PC-3 (cell line): ENCODE results near the gene PHLDA3. TPM values are rescaled to one million over a fixed set of nuclear protein-coding genes. Genes with fewer than 3 reads are reported as not detected.

Experiments
- ATAC-seq: fragments of 200-7000 bp; cut with Tn5 transposase; 2 replicates; pipeline ENCODE4 v1.9.1; 2020; ENCODE audit warnings: mild to moderate bottlenecking, moderate library complexity
- BruUV-seq: library from RNA; stranded (reverse); fragments of 400-500 nt; replicated peaks from 2 replicates; lab custom pipeline; 2021; lab: Mats Ljungman, UMichigan
- CTCF ChIA-PET: fragments of 300-600 bp; sonication (Branson Sonifier 250); formaldehyde crosslinking; loops from one replicate; lab custom pipeline; 2022; ENCODE audit warnings: antibody characterized with exemption; lab: Charles Lee
- POLR2A ChIA-PET: fragments of 300-600 bp; sonication (Branson Sonifier 250); formaldehyde crosslinking; loops from one replicate; lab custom pipeline; 2022; ENCODE audit warnings: antibody characterized with exemption; ENCODE audit not compliant: unreplicated experiment; lab: Charles Lee
- DNase-seq: peaks from one replicate; pipeline ENCODE4 v3.0.0-alpha.2; 2015
- H2AFZ ChIP-seq: fragments of 300-600 bp; sonication (generic); 2 replicates; pipeline ENCODE4 v1.6.0; 2016; ENCODE audit warnings: antibody characterized with exemption, low read length
- H3F3A ChIP-seq: fragments of 300-600 bp; sonication (generic); one replicate; pipeline ENCODE4 v1.6.0; 2017; ENCODE audit warnings: antibody characterized with exemption, low read length, control low read depth, mild to moderate bottlenecking; ENCODE audit not compliant: unreplicated experiment
- H3K27ac ChIP-seq: fragments of 300-600 bp; sonication (generic); 2 replicates; pipeline ENCODE4 v1.5.1; 2016; ENCODE audit warnings: mild to moderate bottlenecking, low read length
- H3K27me3 ChIP-seq: fragments of 300-600 bp; sonication (generic); 2 replicates; pipeline ENCODE4 v1.6.1; 2016; ENCODE audit warnings: low read length, mixed read lengths
- H3K36me3 ChIP-seq: fragments of 300-600 bp; sonication (generic); 2 replicates; pipeline ENCODE4 v1.6.1; 2016; ENCODE audit warnings: low read depth, mixed run types, low read length, mixed read lengths
- H3K4me1 ChIP-seq: fragments of 300-600 bp; sonication (generic); 2 replicates; pipeline ENCODE4 v1.5.1; 2016; ENCODE audit warnings: low read length; ENCODE audit not compliant: insufficient read depth
- H3K4me2 ChIP-seq: fragments of 300-600 bp; sonication (generic); 2 replicates; pipeline ENCODE4 v1.6.0; 2016; ENCODE audit warnings: low read length
- H3K4me3 ChIP-seq: fragments of 300-600 bp; sonication (generic); 2 replicates; pipeline ENCODE4 v1.5.1; 2016; ENCODE audit warnings: mild to moderate bottlenecking, low read length, mixed read lengths
- H3K79me2 ChIP-seq: fragments of 300-600 bp; sonication (generic); 2 replicates; pipeline ENCODE4 v1.6.1; 2017; ENCODE audit warnings: low read length, mixed read lengths
- H3K9ac ChIP-seq: fragments of 300-600 bp; sonication (generic); 2 replicates; pipeline ENCODE4 v1.6.0; 2016; ENCODE audit warnings: mild to moderate bottlenecking, low read length
- H3K9me2 ChIP-seq: fragments of 300-600 bp; sonication (generic); replicated peaks from 2 replicates; pipeline ENCODE4 v1.6.1; 2016; ENCODE audit warnings: mixed run types, low read length, mixed read lengths
- H3K9me3 ChIP-seq: fragments of 300-600 bp; sonication (generic); 2 replicates; pipeline ENCODE4 v1.6.1; 2016; ENCODE audit warnings: low read length, mixed read lengths
- H4K20me1 ChIP-seq: fragments of 300-600 bp; sonication (generic); 2 replicates; pipeline ENCODE4 v1.6.1; 2016; ENCODE audit warnings: low read length, mixed read lengths
- EZH2 ChIP-seq: fragments of 300-600 bp; sonication (generic); IDR thresholded peaks from one replicate; pipeline ENCODE4 v1.6.1; 2017; ENCODE audit warnings: antibody characterized with exemption, mild to moderate bottlenecking, low read length; ENCODE audit not compliant: unreplicated experiment
- EZH2phosphoT487 ChIP-seq: fragments of 300-600 bp; sonication (generic); IDR thresholded peaks from 2 replicates; pipeline ENCODE4 v1.6.1; 2018; ENCODE audit warnings: mild to moderate bottlenecking, antibody characterized with exemption, low read length, borderline replicate concordance
- intact Hi-C: fragments of 100-400 bp; cut with micrococcal nuclease; formaldehyde crosslinking; loops from 2 replicates; pipeline ENCODE4 v1.9.0; 2023
- total RNA-seq: library from RNA; depleted of rRNA; stranded (reverse); fragments of >200 nt; gene quantifications from 2 replicates; pipeline ENCODE4 v1.2.3, GENCODE V29; 2014
- TF ChIP-seq, protein P1 (sequence below): fragments of 300-600 bp; sonication (generic); conservative IDR thresholded peaks from 2 replicates; pipeline ENCODE4 v1.5.1; 2017; ENCODE audit warnings: antibody characterized with exemption, low read depth, mild to moderate bottlenecking, low read length

Gene PHLDA3
- total RNA-seq, 1 experiment from 2014 or later, result 216 TPM

DNA sequence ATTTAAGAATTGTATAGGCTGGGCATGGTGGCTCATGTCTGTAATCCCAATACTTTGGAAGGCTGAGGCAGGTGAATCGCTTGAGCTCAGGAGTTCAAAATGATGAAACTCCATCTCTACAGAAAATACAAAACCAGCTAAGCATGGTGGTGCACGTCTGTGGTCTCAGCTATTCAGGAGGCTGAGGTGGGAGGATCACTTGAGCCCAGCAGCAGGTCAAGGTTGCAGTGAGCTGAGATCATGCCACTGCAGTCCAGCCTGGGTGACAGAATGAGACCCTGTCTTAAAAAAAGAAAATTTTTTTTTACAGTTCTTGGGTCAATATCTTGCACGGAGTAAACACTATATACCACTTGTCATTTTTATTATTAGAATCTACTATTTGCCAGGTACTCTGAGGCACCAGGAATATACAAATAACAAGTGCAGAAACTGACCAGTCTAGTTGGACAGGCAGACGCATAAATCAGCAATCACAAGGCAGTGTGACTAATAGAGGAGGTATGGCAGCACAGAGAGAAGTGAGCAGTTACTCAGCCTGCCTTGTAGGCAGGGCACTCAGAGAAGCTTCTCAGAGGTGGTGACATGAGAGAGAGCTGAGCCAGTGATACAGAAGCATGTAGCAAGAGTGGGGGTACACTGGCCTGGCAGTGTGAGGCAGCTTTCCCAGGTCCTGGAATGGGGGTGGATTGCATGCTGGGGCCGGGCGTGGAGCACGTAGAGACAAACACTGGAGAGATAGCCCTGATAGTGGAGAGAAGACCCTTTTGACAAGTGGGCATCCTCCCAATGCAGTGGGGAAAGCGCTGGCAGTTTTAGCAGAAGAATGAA is 8.0 kb downstream of the PHLDA3 start:
- Histone ChIP-seq H3K4me3 (peak overlapping the region; percentile 37), H3K9me3 (no peaks in the 10 kb centered on the region), H3F3A (peaks cover 13% of the 10 kb centered on the region), H2AFZ (no peak overlapping the region), H4K20me1 (no peaks in the 10 kb centered on the region), H3K27me3 (no peaks in the 10 kb centered on the region), H3K9me2 (no peaks in the 10 kb centered on the region), H3K9ac (peak overlapping the region; percentile 80), H3K27ac (peak overlapping the region; percentile 84), H3K79me2 (peaks cover 17% of the 10 kb centered on the region), H3K4me1 (peaks cover 71% of the 10 kb centered on the region), H3K36me3 (peaks cover 17% of the 10 kb centered on the region), H3K4me2 (peak overlapping the region; percentile 73)
- intact Hi-C loops, result loop anchor here (1.0 kb wide), 2 partner anchors 19 to 26 kb away; no protein-coding TSS in a partner anchor
- CTCF ChIA-PET, result interaction anchor here (0.7 to 3.4 kb wide), 6 partner anchors 10 to 28 kb away, joined by 3 to 31 read pairs (median 4); no protein-coding TSS in a partner anchor
- TF ChIP-seq EZH2, result no peak
- TF ChIP-seq, protein P1, sequence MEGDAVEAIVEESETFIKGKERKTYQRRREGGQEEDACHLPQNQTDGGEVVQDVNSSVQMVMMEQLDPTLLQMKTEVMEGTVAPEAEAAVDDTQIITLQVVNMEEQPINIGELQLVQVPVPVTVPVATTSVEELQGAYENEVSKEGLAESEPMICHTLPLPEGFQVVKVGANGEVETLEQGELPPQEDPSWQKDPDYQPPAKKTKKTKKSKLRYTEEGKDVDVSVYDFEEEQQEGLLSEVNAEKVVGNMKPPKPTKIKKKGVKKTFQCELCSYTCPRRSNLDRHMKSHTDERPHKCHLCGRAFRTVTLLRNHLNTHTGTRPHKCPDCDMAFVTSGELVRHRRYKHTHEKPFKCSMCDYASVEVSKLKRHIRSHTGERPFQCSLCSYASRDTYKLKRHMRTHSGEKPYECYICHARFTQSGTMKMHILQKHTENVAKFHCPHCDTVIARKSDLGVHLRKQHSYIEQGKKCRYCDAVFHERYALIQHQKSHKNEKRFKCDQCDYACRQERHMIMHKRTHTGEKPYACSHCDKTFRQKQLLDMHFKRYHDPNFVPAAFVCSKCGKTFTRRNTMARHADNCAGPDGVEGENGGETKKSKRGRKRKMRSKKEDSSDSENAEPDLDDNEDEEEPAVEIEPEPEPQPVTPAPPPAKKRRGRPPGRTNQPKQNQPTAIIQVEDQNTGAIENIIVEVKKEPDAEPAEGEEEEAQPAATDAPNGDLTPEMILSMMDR, result no peak
- TF ChIP-seq EZH2phosphoT487, result no peak
- POLR2A ChIA-PET, result interaction anchor here (0.5 to 1.6 kb wide), 4 partner anchors 15 to 417 kb away, joined by 3 to 7 read pairs (median 6); no protein-coding TSS in a partner anchor
- BruUV-seq, result no TSS peak
- DNase-seq (peak; percentile 100), ATAC-seq (peak; percentile 86)

DNA sequence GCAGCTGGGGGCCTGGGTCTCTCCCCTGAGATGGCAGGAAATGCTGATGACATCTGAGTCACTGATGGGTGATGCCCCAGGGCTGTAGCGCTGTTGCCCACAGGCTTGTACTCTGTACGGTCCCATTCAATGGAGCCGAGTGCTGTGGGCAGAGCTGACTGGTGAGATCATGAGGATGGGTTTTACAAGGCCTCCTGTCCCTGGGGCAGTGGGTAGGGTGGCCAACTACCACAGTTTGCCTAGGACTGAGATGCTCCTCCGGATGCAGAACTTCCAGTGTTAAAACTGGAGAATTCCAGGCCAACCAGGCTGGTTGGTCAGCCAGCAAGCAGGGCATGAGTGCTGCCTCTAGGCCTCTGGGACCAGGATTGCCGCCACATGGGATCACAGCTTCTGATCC is 9.2 kb downstream of the PHLDA3 start:
- ChIA-PET POLR2A (no interaction called here), CTCF (no interaction called here)
- intact Hi-C loops, result no loop called here
- no peak overlapping the region for H3K4me3 ChIP-seq
- peak overlapping the region; percentile 48 for H3K9ac ChIP-seq
- H3K9me3 ChIP-seq, result no peaks in the 10 kb centered on the region
- no peak for ATAC-seq
- DNase-seq, result peak; percentile 51
- H3K9me2 ChIP-seq, result no peaks in the 10 kb centered on the region
- H3K4me2 ChIP-seq, result peak overlapping the region; percentile 73
- no peak overlapping the region for H2AFZ ChIP-seq
- no peaks in the 10 kb centered on the region for H3K27me3 ChIP-seq
- peaks cover 13% of the 10 kb centered on the region for H3F3A ChIP-seq
- peak overlapping the region; percentile 84 for H3K27ac ChIP-seq
- peaks cover 5% of the 10 kb centered on the region; the same call in 1 of the 2 replicates for H3K79me2 ChIP-seq
- no TSS peak for BruUV-seq
- H4K20me1 ChIP-seq, result no peaks in the 10 kb centered on the region
- peaks cover 65% of the 10 kb centered on the region for H3K4me1 ChIP-seq
- TF ChIP-seq EZH2phosphoT487 (no peak), EZH2 (no peak)
- TF ChIP-seq, protein P1, result no peak
- peaks cover 6% of the 10 kb centered on the region; the same call in 1 of the 2 replicates for H3K36me3 ChIP-seq

DNA sequence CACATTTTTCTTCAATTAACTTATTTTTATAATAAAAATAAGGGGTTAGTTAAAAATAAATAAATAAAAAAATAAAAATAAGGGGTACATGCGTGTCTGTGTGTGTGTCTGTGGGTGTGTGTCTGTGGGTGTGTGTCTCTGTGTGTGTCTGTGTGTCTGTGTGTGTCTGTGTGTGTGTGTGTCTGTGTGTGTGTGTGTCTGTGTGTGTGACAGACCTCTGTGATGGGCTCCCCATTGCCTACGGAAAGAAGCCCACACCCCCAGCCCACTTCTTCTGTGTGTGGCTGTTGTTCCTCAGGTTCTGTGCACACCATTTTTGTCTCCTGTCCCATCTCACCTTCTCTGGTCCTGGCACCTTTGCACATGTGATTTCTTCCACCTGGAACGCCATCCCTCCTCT is 9.9 kb downstream of the PHLDA3 start:
- Histone ChIP-seq H3K79me2 (no peaks in the 10 kb centered on the region; the same call in 1 of the 2 replicates), H2AFZ (no peak overlapping the region), H4K20me1 (no peaks in the 10 kb centered on the region), H3F3A (peaks cover 13% of the 10 kb centered on the region), H3K9me2 (no peaks in the 10 kb centered on the region), H3K4me3 (no peak overlapping the region), H3K9ac (no peak overlapping the region), H3K9me3 (no peaks in the 10 kb centered on the region), H3K4me1 (peaks cover 69% of the 10 kb centered on the region), H3K27me3 (no peaks in the 10 kb centered on the region), H3K4me2 (no peak overlapping the region), H3K27ac (no peak overlapping the region), H3K36me3 (peaks cover under 1% of the 10 kb centered on the region; the same call in 1 of the 2 replicates)
- no peak for DNase-seq
- no peak for ATAC-seq
- POLR2A ChIA-PET, result no interaction called here
- BruUV-seq, result no TSS peak
- TF ChIP-seq EZH2 (no peak), EZH2phosphoT487 (no peak)
- TF ChIP-seq, protein P1, result no peak
- intact Hi-C loops, result no loop called here
- CTCF ChIA-PET, result no interaction called here
